Thymus (tissue), 11 donors: ENCODE measurements around the gene ZRANB1. TPM values are rescaled to one million over a fixed set of nuclear protein-coding genes. Genes with fewer than 3 reads are reported as not detected.

Experiments
- DNase-seq, 9 donors: peaks; one replicate each; pipeline ENCODE4 v3.0.0-alpha.2; 2013; ENCODE audit warnings: low spot score in 9 of 9, low read depth in 6 of 9, missing footprints in 1 of 9
- H3K27ac ChIP-seq, 2 donors: one replicate each; pipeline ENCODE4 v1.5.1; 2013; ENCODE audit warnings: control low read depth in 1 of 2, low read depth in 1 of 2, low read length in 1 of 2, mild to moderate bottlenecking in 1 of 2, moderate library complexity in 1 of 2
- H3K27me3 ChIP-seq, 2 donors: one replicate each; pipeline ENCODE4 v1.5.1; 2013; ENCODE audit warnings: low read length in 1 of 2; ENCODE audit not compliant: control insufficient read depth in 2 of 2, insufficient read depth in 1 of 2
- H3K36me3 ChIP-seq, 2 donors: one replicate each; pipeline ENCODE4 v1.5.1; 2013; ENCODE audit warnings: low read length in 1 of 2, mild to moderate bottlenecking in 1 of 2, moderate library complexity in 1 of 2; ENCODE audit not compliant: control insufficient read depth in 2 of 2, insufficient read depth in 2 of 2
- H3K4me1 ChIP-seq, 2 donors: one replicate each; pipeline ENCODE4 v1.5.1; 2013; ENCODE audit warnings: low read length in 2 of 2; ENCODE audit not compliant: control insufficient read depth in 2 of 2, insufficient read depth in 2 of 2
- H3K4me3 ChIP-seq, 2 donors: one replicate each; pipeline ENCODE4 v1.5.1; 2013; ENCODE audit warnings: low read length in 2 of 2, control low read depth in 1 of 2, mild to moderate bottlenecking in 1 of 2
- H3K9me3 ChIP-seq, 2 donors: one replicate each; pipeline ENCODE4 v1.5.1; 2013; ENCODE audit warnings: low read length in 1 of 2, mild to moderate bottlenecking in 1 of 2; ENCODE audit not compliant: control insufficient read depth in 2 of 2, insufficient read depth in 1 of 2
- WGBS: extraction: QIAGEN DNeasy Blood & Tissue Kit; methylation state at CpG from one replicate; pipeline ENCODE4 v1.1.7; 2013; 5-methylcytosine and 5-hydroxymethylcytosine counted together
- polyA plus RNA-seq: library from polyadenylated mRNA; stranded (reverse); fragments of 200-250 nt; gene quantifications from one replicate; pipeline ENCODE4 v1.2.3, GENCODE V29; 2013
- total RNA-seq: library from RNA; stranded (reverse); fragments of 120-200 nt; gene quantifications from one replicate; pipeline ENCODE4 v1.2.4, GENCODE V29; 2013
- donor health status: healthy.

The ZRANB1 gene
- total and polyA plus RNA-seq, 2 donors, result 16.0 to 17.5 TPM

DNA sequence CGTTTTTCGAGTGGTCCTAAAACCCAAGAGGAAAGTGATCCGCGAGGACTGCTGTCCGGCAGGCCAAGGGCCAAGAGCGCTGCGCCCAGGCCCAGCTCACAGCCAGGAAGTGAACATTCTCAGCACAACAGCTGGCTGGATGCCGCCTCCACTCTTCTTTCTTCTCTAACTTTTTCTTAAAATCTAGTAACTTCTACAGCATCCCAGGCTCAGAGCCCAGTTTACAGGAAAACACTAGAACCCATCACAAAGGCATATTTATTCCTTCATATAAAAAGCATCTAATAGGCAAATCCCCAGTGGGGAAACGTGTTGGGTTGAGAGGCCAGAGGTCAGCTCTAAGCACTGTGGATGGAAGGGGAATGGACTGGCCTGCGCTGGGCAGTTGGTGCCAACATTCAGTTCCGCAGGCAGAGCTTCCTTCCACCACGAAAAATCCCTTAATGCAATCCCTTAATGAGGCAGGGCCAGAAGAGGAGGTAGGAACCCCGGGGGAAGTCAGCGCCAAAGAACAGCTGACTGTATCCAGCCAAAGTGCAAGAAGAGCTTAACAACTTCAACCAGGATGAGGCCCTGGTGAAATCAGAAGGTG, 74.8 kb downstream of the ZRANB1 start:
- Histone ChIP-seq H3K27me3 (no peaks in the 10 kb centered on the region), H3K4me1 (no peaks in the 10 kb centered on the region), H3K4me3 (no peak overlapping the region), H3K36me3 (no peaks in the 10 kb centered on the region), H3K9me3 (no peaks in the 10 kb centered on the region), H3K27ac (no peak overlapping the region)
- 94% methylated on average over 14 of the region's 14 CpGs for WGBS
- DNase-seq, result no peak

DNA sequence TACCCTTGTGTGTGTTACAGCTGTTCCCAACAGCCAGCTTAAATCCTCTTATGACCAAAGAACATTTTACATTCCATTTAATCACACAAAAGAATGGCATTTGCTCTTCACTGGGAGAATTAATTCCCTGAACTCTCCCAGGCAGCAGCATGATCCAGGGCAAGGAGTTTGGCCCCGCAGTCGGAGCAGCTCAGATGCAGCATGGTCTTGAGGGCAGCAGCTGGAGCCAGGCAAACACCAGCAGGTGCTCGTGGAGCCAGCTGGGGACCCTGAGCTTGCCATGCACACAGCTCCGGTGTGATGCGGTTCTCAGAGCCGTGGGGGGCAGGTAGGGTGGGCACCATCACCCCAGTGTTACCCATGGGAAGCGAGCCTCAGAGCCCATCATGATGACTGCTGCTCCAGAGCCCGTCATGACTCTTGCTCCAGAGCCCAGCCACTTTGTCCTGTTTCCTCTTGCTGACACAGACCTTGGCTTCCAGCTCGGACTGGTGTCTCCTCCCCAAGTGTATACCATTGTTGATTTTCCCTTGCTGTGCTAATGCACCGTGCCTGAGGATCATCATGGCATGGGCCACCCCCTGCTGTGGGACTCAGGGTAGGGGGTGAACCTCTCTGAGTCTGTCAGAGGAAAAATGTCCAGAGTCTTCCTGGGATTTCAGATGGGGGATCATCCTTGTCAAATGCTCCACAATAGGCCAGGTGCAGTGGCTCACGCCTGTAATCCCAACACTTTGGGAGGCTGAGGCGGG, 75.8 kb downstream of the ZRANB1 start:
- WGBS, result 94% methylated on average over 12 of the region's 12 CpGs
- no peaks in the 10 kb centered on the region for H3K27me3 ChIP-seq
- H3K9me3 ChIP-seq, result no peaks in the 10 kb centered on the region
- no peak overlapping the region for H3K4me3 ChIP-seq
- DNase-seq, result no peak
- no peak overlapping the region for H3K27ac ChIP-seq
- H3K4me1 ChIP-seq, result no peaks in the 10 kb centered on the region
- no peaks in the 10 kb centered on the region for H3K36me3 ChIP-seq

DNA sequence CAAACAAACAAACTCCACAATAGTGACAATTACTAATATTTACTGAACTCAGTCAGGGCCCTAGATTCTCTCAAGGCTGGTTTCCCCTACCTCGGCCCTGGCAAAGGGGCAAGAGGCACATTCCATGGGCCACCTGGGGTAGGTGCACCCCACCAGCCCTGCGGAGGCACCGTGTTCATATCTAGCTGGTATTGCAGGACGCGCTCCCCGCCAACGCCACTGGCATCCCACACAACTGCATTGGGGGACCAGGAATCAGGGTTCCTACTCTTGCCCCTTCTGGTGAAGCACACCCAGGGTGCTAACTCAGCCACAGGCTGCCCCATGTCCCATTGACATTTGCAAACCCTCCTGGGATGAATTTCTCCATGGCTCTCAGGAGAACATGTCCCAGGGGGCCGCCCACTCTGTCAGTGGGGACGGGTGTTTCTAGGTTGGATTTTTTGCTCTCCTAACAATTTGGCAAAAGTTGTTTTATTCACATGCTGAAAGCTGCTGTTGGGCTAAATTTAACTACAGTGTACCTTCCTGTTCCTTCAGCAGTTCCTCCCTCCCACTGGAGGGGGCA, 76.7 kb downstream of the ZRANB1 start:
- Histone ChIP-seq H3K27me3 (no peaks in the 10 kb centered on the region), H3K27ac (no peak overlapping the region), H3K4me1 (no peaks in the 10 kb centered on the region), H3K36me3 (no peaks in the 10 kb centered on the region), H3K9me3 (no peaks in the 10 kb centered on the region), H3K4me3 (no peak overlapping the region)
- DNase-seq, result no peak
- 77% methylated on average over 9 of the region's 9 CpGs for WGBS

DNA sequence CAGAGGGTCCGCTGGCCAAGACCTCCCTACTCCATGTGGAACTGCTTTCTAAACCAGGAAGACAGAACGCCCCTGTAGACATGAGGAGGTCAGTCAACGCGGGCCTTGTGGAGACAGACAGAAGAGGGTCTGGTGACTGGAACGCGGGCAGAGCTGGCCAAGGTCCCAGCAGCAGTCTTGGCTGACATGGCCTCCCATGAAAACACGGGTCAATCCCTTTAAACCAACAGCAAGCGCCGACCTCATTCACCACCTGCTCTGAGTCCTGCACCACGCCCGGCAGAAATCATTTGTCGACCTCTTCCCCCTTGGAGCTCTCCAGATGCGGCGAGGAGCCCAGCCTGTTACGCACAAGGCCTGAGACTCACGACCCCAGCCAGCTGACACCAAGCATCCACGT, 78.5 kb downstream of the ZRANB1 start:
- no peaks in the 10 kb centered on the region for H3K36me3 ChIP-seq
- H3K4me1 ChIP-seq, result no peaks in the 10 kb centered on the region
- H3K4me3 ChIP-seq, result no peak overlapping the region
- WGBS, result 98% methylated on average over 17 of the region's 17 CpGs
- no peak overlapping the region for H3K27ac ChIP-seq
- DNase-seq, result no peak
- no peaks in the 10 kb centered on the region for H3K9me3 ChIP-seq
- H3K27me3 ChIP-seq, result no peaks in the 10 kb centered on the region

DNA sequence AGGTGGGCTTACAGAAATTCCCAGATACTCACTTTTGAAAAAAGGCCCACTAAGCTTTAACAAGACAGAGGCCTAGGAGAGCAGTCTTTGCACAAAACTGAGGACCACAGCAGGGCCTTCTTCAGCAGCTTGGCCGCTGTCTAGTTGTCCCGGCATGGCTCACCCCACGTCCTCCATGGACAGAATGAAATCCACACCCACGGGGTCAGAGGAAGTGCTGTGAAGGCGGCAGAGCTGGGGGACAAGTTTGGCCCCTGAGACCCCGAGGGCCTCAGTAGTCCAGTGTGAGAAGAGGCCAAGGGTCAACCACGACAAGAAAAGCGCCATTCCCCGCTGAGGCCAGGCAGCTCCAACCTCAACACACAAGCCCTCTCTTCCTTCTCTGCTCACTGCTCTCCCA, 78.9 kb downstream of the ZRANB1 start:
- Histone ChIP-seq H3K4me1 (no peaks in the 10 kb centered on the region), H3K9me3 (no peaks in the 10 kb centered on the region), H3K27ac (no peak overlapping the region), H3K27me3 (no peaks in the 10 kb centered on the region), H3K36me3 (no peaks in the 10 kb centered on the region), H3K4me3 (no peak overlapping the region)
- WGBS, result 98% methylated on average over 9 of the region's 9 CpGs
- no peak for DNase-seq

DNA sequence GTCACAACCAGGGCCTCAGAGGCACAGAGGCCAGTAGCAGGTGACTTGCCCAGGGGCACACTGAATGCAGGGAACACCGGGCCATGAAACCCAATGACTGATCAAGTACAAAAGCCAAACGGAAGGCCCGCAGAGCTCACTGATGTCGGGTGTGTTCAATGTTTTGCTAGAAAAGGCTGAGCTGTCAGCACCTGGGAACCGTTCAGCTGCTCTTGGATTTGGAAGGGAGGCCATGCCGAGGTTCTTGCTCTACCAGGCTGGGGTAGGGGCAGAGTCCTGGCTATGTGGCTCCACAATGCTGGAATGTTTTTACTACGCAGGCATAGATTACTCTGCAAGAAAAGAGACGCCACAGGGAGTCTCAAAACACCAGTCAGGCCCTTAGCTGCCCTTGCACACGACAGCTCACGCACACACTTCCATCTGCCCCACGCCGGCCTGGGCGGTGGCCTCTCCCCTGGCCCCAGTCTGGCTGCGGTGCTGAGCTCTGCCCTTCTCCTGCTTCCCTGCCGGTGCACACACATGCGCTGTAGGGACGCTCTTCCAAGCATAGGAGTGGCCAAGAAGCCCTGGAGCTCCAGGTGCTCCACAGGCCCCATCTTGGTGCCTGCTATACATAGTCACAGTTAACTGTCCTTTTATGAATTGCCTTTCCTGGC, 79.9 kb downstream of the ZRANB1 start:
- H3K36me3 ChIP-seq, result no peaks in the 10 kb centered on the region
- no peak for DNase-seq
- no peaks in the 10 kb centered on the region for H3K9me3 ChIP-seq
- H3K4me1 ChIP-seq, result no peaks in the 10 kb centered on the region
- 91% methylated on average over 17 of the region's 17 CpGs for WGBS
- H3K27ac ChIP-seq, result no peak overlapping the region
- H3K4me3 ChIP-seq, result no peak overlapping the region
- H3K27me3 ChIP-seq, result no peaks in the 10 kb centered on the region

DNA sequence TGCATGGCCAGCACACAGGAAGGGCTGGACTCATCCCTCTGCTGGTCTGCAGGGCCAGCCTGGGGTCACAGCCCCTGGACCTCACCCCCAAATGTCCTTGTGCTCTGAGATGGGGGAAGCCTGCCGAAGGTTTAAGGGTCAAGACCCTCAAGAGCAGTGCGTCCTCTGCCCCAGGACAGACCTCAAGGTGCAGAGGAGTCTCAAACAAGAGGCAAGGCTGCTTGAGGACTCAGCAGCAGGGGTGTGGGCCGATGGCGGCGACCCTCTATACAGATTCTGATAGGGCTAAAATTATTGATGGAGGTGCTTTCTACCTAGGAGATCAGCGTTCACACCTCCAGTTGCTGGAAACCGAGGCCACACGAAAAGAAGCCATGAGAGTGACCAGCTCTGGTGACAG, 80.7 kb downstream of the ZRANB1 start:
- Histone ChIP-seq H3K4me1 (no peaks in the 10 kb centered on the region), H3K36me3 (no peaks in the 10 kb centered on the region), H3K27me3 (no peaks in the 10 kb centered on the region), H3K9me3 (no peaks in the 10 kb centered on the region), H3K27ac (no peak overlapping the region), H3K4me3 (no peak overlapping the region)
- no peak for DNase-seq
- WGBS, result 98% methylated on average over 8 of the region's 8 CpGs

DNA sequence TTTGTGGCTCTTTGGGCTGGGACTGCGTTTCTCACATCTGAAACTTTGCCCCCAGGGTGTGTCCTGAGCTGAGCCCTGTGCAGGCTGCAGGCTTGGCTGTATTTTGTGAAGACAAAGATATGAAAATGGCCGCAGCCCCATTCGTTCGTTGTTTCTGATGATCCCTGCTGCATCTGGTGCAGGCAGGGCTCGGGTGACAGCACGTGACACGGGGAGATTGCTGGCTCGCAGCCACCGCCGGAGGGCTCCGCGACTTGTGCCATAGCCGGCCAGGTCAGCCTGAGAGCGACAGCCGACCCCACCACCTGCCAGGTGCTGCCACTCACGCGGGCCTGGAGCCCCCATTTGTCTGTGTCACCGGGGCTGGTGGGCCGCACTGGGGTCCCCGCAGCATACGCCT, 81.3 kb downstream of the ZRANB1 start:
- H3K4me3 ChIP-seq, result no peak overlapping the region
- WGBS, result 96% methylated on average over 21 of the region's 21 CpGs
- no peaks in the 10 kb centered on the region for H3K27me3 ChIP-seq
- DNase-seq, result no peak
- H3K27ac ChIP-seq, result no peak overlapping the region
- H3K36me3 ChIP-seq, result no peaks in the 10 kb centered on the region
- H3K9me3 ChIP-seq, result no peaks in the 10 kb centered on the region
- no peaks in the 10 kb centered on the region for H3K4me1 ChIP-seq

DNA sequence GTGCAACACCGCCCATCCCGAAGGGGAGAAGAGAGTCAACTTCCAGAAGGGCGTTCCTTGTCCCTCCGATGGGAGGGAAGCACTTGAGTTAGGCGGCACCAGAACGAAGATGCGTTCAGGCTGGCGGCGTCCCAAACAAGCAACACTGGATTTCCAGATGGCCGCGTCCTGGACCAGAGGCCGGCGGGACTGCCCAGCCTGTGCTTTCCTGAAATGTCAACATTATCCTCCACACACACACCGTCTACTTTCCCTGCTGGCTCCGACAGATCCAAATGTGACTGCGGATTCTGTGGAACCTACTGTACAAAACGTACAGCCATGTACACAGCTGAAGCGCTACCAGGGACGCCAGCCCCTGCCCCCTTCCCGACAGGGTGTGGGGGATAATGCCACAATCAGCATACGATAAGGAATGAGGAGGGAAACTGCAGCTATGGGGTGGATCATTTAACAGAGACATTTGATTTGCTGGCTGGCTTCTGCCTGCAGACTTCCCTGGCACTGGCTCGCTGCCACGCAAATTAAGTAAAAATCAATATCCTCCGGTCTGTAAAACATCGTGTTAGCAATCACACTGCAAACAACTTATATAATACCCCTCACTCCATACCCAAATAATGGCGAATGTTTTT, 82.1 kb downstream of the ZRANB1 start:
- H3K9me3 ChIP-seq, result no peaks in the 10 kb centered on the region
- H3K4me1 ChIP-seq, result no peaks in the 10 kb centered on the region
- DNase-seq, result no peak
- WGBS, result 91% methylated on average over 26 of the region's 26 CpGs
- no peaks in the 10 kb centered on the region for H3K27me3 ChIP-seq
- H3K27ac ChIP-seq, result no peak overlapping the region
- H3K4me3 ChIP-seq, result no peak overlapping the region
- no peaks in the 10 kb centered on the region for H3K36me3 ChIP-seq
